Measurements from ENCODE around the gene ARMC5.

GRCh38 chr16:31486045-31486444 lies 26.7 kb downstream of the ARMC5 start:
- TF ChIP-seq ZFP3 (CRISPR knock-in tag; IDR thresholded peaks at IDR 0.05) = no peak
- no peak for TF ChIP-seq ZNF565 (CRISPR knock-in tag; conservative IDR thresholded peaks at IDR 0.05; ENCODE audit: low read depth)
- no peak for TF ChIP-seq ZNF70 (CRISPR knock-in tag; IDR thresholded peaks at IDR 0.05)
- TF ChIP-seq TCF4 (CRISPR knock-in tag; IDR thresholded peaks at IDR 0.05; ENCODE audit: borderline replicate concordance) = no peak
